HG03135 (cell line): ENCODE measurements around the gene NINL.
"Not testable (repeated sequence)": the region's sequence is repeated elsewhere in the genome, so short reads cannot be mapped to it uniquely, and the experiment has no call there.

ENCODE experiments used
- ATAC-seq: cut with Tn5 transposase; IDR thresholded peaks from one replicate; pipeline ENCODE4 v1.9.1; 2021; ENCODE audit warnings: mild to moderate bottlenecking, moderate library complexity; ENCODE audit not compliant: unreplicated experiment

Gene NINL

DNA sequence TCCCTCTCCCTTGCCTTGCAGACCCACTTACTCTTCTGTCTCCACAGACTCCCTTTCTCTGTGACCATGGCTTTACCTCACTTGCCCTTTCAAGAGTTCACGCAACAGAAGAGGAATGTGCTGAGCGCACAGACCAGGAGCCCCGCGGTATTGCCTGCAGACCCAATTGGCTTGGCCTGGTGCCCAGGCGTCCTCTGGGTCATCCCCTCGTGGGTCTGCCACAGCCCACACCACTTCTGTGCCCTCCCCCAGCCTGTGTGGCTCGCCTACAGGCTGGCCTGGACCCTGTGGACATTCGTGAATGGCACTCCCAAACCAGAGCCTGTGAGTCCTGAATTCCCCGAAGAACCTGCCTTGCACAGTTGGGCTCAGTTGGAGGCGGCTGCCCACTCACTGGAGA is 15.3 kb upstream of the NINL start:
- ATAC-seq = no peak

DNA sequence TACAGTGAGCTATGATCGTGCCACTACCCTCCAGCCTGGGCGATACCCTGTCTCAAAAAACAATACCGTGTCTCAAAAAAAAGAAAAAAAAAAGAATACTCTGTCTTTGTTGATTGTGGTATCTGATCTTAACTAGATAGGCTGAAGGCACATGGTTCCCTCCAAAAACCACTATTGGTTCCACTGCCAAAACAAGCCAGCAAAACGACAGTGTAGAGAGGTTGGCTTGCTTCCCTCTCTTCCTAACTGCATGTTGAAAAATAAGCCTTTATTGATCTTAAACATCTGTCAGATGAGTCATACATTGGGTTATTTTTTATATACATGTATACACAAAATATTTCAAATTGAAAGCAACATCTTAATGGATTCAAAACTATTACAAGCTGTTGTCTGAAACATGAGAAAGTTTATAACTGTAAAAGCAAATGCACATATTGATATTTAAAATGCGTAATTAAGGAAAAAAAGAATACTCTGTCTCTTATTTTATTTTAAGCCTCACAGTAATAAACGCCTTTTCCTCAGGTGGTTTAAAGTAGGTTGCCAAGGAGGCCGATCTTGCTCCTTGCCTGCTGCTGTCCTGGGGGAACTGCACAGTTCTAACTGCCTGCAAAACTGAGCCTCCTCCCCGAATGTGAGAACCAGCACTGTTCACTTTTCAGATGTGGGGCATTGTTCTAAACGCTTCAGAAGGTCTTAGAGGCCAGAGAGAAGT is 7.0 kb upstream of the NINL start:
- no peak for ATAC-seq

GRCh38 chr20:25590778-25591177 is 5.4 kb upstream of the NINL start:
- not testable (repeated sequence) for ATAC-seq

DNA sequence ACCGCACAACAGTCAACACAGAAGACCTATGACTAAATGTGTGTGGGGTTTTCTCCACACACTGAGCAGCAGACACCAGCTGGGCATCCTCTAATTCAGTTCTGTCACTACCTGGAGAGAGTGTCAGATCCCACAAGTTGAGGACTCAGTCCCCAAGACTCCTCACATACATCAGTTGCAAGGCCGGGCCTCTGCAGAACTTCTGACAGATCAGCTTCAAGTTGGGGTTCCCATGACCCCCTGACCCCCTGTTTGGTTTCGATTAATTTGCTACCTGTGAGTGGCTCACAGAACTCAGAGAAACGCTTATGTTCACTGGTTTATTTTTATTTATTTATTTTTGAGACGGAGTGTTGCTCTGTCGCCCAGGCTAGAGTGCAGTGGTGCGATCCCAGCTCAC is 3.2 kb upstream of the NINL start:
- ATAC-seq = no peak

DNA sequence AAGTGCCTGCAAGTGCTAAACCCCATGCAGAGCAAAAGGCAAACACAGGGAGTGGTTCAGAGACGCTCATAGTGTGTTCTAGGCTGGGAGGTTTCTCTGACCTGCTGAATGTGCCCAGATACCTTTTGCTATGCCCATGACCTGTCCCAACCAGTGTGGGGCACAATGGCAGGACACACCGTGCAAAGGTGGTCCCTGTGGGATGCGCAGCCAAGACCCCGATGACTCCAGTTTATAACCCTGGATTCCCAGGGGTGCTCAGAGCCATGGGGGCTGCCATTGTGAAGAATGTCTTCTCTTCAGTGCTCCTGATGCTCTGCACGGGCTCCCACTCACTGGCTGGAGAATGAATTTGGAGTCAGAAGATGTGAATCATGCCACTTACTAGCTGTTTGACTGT is 2.2 kb upstream of the NINL start:
- no peak for ATAC-seq

DNA sequence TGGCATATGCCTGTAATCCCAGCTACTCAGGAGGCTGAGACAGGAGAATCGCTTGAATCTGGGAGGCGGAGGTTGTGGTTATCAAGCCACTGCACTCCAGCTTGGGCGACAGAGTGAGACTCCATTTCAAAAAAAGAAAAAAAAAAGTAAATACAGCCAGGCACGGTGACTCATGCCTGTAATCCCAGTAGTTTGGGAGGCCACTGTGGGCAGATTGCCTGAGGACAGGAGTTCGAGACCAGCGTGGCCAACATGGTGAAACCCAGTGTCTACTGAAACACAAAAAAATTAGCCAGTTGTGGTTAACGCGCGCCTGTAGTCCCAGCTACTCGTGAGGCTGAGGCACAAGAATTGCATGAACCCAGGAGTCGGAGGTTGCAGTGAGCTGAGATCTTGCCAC is 1.5 kb upstream of the NINL start:
- ATAC-seq = no peak

GRCh38 chr20:25583607-25584006 is 1.7 kb downstream of the NINL start:
- not testable (repeated sequence) for ATAC-seq

- ATAC-seq = no peak
Measured at GRCh38 chr20:25580711-25581110, 4.6 kb downstream of the NINL start.

DNA sequence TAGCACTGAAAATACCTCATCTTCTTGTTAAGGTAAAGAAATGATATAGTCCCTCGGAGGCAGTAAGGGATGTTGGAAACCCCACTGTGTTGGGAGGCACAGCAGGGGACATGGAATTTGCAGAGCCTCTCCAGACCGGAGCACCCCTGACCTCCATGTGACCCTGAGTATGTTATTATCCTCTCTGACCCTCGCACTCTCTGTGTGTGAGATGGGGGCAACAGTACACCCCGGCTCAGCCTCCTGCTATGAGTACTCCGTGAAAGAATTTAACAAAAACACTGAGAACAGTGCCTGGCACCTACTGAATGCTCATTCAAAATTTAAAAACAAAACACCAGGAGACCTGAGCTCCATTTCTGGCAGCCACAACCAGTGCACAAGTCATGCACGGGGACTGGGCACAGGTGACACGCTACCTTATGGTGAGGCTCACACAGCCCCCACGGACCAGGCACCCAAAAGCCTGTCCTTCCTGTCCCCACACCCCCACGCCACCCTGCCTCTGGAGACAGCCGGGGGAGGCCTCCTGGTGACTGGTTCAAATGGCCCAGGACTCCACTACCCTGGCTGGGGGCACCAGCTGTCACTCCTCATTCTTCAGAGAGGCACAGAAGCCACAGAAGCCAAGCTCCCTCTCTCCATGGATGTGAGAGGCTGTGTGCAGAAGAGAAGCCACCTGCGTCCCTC is 6.1 kb downstream of the NINL start:
- ATAC-seq = no peak

DNA sequence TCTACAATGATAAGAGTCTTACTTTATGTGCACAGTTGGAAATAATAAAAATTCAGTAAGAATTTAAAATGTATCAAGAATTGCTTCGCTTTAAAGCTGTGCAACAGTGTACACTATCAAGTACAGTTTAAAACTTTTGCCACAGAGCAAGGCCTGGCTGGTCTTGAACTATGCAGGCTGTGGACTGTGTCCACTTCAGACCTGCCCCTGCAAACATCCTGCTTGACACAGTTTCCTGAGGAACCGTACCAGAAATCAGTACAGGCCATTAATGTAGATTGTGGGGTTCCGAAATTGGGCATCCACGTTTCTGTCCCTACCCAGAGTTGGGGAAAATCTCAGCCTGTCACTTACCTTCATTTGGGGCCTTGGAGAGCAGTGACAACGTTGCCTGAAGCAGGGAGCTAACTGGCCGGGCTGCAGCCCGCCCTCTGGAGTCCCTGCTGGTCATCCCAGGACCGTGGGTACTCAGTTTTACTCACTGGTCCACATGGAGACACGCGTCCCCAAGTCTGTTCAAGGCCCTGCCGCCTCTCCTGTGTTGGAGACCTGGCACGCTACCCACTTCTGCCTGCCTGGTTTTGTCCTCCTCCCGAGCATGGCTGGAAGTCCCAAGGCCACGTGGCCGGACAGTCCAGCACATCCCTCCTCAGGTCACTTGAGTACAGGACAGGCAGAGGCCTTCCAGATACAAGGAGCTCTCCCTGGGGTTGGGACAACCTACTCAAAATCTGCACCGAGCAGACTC is 8.4 kb downstream of the NINL start:
- ATAC-seq = no peak

DNA sequence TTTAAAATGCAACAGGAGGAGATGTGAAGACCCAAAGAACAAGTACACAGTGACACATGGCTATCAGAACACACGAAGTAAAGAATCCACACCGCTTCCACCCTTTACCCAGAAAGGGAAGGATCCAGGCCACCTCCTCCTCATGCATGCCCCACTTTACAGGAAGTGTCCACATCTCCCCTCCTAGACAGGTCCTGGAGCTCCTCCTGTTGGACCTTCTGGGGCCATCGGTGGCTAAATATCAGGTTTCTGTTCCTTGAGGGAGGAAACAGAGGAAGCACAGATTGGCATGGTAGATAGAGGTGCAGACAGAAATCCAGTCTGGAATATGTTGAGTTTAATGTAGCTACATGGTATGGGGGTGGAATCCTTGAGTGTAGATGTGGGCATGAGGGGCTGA is 10.9 kb downstream of the NINL start:
- ATAC-seq = no peak

DNA sequence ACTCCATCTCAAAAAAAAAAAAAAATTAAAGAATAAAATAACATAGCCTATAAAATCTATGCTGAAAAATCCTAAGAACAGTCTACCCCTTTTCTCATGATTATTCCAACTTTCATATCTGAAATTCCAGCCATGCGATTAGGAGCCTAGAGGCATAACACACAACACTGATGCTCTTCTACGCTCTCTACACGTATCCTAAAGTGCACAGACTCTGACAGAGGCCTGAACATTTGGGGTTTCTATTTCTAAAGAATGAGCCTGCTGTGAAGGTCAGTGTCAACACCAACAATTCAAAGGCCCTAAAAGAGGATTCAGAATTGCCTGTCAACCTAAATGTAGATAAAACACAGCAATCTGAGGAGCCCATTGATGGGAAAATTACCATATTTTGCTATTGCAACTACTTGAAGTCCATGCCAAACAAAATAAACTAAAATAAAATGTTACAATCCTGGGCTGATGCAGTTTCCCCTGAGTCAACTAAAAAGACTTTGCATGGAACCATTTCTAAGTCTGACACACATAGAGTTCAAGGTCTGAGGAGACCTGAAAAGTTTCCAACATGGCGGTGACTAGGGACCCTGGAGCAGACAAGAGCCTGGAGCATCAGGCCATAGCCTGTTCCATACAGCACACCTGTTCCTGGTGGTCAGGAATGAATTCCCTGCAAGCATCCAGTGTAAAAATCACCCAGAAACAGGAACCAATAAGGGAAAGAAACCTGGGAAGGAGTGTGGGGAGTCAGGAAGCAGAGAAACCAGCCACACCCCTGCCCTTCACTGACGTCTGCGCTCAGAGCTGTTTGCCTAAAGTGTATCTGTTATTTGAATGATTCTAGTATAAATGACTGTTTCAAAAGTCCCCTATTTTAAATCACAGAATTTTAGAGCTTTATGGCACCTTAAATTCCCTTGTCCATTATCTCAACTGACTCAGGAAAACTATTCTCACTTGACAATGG is 11.8 kb downstream of the NINL start:
- ATAC-seq = no peak

GRCh38 chr20:25571817-25572216 is 13.5 kb downstream of the NINL start:
- ATAC-seq = no peak

DNA sequence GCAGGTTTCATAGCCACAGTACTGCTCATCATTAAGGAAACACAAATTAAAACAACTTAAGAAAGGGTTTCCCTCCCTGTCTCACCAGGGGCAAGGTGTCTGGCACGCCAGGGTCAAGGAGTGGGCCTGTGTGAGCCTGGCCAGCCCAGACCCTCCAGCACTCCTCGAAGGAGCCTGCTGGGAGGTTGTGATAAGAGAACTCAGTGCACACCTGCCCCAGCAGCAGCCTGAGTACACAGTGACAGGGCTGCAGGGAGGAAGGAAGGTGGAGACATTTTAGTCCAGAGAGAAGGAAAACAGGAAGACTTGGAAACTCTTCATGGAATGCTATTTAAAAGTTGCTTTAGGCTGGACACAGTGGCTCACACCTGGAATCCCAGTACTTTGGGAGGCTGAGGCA is 14.1 kb downstream of the NINL start:
- ATAC-seq = no peak

DNA sequence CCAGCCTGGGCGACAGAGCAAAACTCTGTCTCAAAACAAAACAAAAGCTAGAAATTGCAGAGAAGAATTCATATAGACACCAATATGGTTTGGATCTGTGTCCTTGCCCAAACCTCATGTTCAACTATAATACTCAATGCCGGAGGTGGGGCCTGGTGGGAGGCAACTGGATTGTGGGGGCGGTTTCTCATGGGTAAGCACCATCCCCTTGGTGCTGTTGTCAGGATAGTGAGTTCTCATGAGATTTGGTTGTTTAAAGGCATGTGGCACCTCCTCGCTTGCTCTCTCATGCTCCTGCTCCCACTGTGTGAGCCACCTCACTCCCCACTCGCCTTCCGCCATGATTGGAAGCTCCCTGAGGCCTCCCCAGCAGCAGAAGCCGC is 15.2 kb downstream of the NINL start:
- ATAC-seq = no peak

- no peak for ATAC-seq
Measured at GRCh38 chr20:25567286-25567685, 18.0 kb downstream of the NINL start.

DNA sequence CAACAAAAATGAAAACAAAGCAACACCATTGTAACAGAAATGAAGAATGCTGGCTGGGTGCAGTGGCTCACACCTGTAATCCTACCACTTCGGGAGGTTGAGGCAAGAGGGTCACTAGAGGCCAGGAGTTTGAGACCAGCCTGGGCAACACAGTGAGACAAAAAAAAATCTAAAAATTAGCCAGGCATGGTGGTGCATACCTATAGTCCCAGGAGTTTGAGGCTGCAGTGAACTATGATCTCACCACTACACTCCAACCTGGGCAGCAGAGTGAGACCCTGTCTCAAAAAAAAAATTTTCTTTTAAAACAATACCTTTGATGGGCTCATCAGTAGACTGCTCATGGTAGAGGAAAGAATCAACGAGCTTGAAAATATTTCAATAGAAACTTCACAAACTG is 18.5 kb downstream of the NINL start:
- ATAC-seq = no peak

- ATAC-seq = no peak
Measured at GRCh38 chr20:25565578-25566157, 19.7 kb downstream of the NINL start.

DNA sequence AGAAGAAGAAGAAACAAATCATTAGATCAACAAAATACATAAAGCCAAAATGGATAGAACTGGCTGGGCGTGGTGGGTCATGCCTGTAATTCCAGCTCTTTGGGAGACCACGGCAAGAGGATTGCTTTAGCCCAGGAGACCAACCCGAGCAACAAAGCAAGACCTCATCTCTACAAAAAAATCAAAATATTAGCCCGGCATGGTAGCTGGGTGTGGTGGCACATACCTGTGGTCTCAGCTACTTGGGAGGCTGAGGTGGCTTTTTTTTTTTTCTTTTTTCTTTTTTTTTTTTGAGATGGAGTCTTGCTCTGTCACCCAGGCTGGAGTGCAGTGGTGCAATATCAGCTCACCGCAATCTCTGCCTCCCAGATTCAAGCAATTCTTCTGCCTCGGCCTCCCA is 21.5 kb downstream of the NINL start:
- no peak for ATAC-seq

DNA sequence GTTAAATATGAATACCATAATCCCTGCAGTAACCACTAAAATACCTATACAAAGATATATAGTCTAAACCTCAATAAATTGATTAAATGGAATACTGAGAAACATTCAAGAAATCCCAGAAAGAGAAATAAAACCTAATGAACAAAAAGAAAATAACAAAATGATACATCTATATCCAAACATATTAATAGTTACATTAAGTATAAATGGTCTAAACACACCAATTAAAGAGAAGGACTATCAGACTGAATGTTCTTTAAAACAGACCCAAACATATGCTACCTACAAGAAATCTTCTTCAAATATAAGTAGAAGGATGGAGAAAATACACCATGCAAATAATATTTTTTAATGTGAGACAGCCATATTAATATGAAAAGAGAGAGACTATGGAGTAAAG is 22.0 kb downstream of the NINL start:
- no peak for ATAC-seq

- not testable (repeated sequence) for ATAC-seq
Measured at GRCh38 chr20:25561771-25562170, 23.6 kb downstream of the NINL start.
